GM18861 (cell line): ENCODE measurements around the gene WDR81.
"Not testable (repeated sequence)": the region's sequence is repeated elsewhere in the genome, so short reads cannot be mapped to it uniquely, and the experiment has no call there.

Experiments
- ATAC-seq: cut with Tn5 transposase; IDR thresholded peaks from one replicate; pipeline ENCODE4 v1.9.1; 2021; ENCODE audit not compliant: unreplicated experiment

Gene WDR81

DNA sequence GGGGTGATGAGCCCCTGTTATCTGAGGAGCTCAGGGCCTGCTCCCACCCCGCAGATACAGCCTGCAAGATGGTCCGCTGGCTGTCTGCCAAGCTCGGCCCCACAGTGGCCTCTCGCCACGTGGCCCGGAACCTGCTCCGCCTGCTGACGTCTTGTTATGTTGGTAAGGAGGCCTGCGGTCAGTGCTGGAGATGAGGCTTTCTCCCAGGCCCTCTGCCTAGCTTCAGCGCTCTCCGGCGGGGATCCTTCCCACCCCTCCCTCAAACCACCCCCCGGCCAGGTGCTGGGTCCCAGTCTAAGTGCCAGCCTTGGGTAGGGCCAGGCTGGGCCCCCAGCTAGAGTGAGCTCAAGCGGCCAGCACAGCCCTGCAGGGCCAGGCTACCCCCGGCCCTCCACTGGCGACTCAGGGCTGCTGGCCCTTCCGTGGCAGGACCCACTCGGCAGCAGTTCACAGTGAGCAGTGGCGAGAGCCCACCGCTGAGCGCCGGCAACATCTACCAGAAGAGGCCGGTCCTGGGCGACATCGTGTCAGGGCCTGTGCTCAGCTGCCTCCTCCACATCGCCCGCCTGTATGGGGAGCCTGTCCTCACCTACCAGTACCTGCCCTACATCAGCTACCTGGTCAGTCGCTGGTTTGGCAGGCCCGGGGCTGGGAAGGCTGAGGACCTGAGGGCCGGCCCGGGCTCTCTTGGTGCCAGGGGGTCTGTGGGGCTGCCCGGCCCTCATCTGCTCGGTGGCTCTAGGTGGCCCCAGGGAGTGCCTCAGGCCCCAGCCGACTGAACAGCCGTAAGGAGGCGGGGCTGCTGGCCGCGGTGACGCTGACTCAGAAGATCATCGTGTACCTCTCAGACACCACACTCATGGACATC, 6.1 kb downstream of the WDR81 start:
- no peak for ATAC-seq

GRCh38 chr17:1731194-1731506, 6.6 kb downstream of the WDR81 start:
- ATAC-seq: no peak

GRCh38 chr17:1732241-1732832, 7.8 kb downstream of the WDR81 start:
- ATAC-seq: no peak

GRCh38 chr17:1732833-1733321, 8.4 kb downstream of the WDR81 start:
- ATAC-seq: no peak

DNA sequence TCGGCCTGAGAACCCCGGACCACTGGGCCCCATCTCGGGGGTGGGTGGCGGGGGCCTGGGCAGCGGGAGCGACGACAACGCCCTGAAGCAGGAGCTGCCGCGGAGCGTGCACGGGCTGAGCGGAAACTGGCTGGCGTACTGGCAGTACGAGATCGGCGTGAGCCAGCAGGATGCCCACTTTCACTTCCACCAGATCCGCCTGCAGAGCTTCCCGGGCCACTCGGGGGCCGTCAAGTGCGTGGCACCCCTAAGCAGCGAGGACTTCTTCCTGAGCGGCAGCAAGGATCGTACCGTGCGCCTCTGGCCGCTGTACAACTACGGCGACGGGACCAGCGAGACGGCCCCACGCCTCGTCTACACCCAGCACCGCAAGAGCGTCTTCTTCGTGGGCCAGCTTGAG, 9.3 kb downstream of the WDR81 start:
- ATAC-seq: no peak

- ATAC-seq: no peak
Measured at GRCh38 chr17:1735418-1735817, 10.9 kb downstream of the WDR81 start.

DNA sequence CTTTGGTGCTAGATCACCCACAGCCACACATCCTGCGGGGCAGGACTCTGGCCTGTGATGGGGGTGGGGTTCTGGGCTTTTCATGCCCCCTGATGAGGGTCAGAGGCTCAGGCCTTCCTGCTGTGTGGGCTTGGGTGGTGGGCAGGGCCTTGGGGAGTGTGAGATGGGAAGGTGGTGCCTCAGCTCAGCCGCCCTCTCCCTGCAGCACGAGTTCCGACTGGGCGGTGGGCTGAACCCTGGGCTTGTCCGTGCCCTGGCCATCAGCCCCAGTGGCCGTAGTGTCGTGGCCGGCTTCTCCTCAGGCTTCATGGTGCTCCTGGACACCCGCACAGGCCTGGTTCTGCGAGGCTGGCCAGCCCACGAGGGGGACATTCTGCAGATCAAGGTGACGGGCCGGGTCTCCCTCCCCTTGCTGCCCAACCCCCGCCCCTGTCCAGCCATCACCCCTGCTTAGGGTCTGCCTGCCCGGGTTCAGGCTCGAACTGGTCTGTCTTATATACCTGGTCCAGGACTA, 11.4 kb downstream of the WDR81 start:
- no peak for ATAC-seq

GRCh38 chr17:1736348-1737281, 12.1 kb downstream of the WDR81 start:
- ATAC-seq: no peak

GRCh38 chr17:1737531-1738291, 13.2 kb downstream of the WDR81 start:
- ATAC-seq: no peak

DNA sequence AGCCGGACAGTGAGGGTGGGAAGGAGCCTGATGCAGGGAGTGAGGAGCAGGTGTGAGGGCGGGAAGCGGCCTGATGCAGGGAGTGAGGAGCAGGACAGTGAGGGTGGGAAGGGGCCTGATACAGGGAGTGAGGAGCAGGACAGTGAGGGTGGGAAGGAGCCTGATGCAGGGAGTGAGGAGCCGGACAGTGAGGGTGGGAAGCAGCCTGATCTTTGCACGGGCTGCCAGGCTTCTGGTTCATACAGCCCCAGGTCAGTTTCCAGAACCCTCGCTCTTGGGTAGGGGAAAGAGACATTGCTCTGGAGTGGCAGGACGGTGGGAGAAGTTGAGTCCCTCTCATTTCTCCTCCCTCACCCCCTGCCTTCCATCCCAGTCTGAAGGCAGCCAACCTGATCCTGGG, 17.4 kb downstream of the WDR81 start:
- ATAC-seq: not testable (repeated sequence)

- ATAC-seq: no peak
Measured at GRCh38 chr17:1742371-1743087, 18.0 kb downstream of the WDR81 start, which contains the start of gene SERPINF2. SERPINF2 (plus strand) TSS chr17:1742871; CDS start chr17:1744996, 2,125 bp downstream.

GRCh38 chr17:1743088-1743439, 18.6 kb downstream of the WDR81 start:
- no peak for ATAC-seq

DNA sequence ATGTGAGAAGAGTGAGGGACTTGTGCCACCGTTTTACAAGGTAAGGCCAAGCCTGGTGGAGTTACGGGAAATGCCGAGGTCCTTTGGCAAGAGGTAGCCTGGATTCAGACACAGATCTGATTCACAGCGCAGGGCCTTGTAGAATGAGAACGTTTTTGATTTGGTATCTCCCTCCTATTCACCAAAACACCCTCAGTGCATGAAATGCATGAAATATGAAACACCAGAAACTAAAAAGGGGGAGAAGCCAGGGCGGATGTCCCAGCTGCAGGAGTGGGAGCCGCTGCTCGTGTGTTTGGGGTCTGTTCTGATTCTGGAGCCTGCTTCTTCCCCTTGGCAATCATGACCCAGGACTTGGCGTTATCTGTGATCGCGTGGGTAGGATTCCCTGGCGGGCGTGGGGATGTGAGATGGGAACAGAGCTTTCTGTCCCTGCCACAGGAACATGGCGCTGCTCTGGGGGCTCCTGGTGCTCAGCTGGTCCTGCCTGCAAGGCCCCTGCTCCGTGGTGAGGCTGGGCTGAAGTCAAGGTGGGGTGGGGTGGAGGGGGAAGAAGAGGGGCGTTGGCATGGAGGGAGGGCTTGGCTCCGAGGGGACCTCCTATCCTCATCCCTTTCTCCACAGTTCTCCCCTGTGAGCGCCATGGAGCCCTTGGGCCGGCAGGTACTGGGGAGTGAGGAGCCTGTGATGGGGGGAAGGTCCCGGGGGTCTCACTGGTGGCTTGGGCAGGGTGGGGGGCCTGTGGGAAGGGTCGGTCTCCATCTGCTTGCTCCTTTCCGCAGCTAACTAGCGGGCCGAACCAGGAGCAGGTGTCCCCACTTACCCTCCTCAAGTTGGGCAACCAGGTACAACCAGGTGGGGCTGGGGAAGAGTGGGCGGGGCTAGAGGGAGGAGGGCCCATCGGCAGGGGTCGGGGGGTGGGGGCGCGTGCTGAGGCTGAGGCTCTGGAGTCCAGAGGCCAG, 20.3 kb downstream of the WDR81 start:
- no peak for ATAC-seq

GRCh38 chr17:1745513-1746020, 21.1 kb downstream of the WDR81 start:
- ATAC-seq: no peak

- ATAC-seq: no peak
Measured at GRCh38 chr17:1746975-1747543, 22.6 kb downstream of the WDR81 start.

DNA sequence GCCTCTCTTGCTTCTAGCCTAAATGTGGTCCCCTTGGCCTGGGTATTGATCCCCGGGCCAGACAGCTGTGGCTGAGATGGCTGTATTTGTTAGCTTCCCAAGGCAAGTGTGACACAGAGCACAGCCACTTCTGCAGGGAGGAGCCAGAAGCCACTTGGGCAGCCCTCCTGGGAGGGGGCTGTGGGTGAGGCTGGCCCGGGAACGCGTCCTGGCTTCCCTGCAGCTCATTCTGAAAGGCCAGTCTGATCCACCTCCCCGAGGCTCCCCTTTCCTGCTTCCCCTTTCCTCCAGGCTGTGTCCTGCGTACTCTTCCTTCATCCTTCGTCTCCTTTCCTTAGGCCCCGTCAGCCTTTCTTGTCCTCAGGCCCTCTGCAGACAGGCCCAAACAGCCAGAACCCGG, 26.1 kb downstream of the WDR81 start:
- ATAC-seq: no peak

GRCh38 chr17:1752425-1753262, 28.1 kb downstream of the WDR81 start:
- ATAC-seq: no peak
